Measurements from ENCODE around the gene EIF6. TPM values are rescaled to one million over a fixed set of nuclear protein-coding genes. Genes with fewer than 3 reads are reported as not detected.

Gene EIF6
- total RNA-seq, 1 donor from 2014 or later: 72.6 TPM

- Histone ChIP-seq H3K27ac (peak overlapping the region; percentile 99), H3K4me1 (peaks cover 35% of the 10 kb centered on the region), H3K27me3 (ENCODE audit: low read depth) (no peaks in the 10 kb centered on the region), H3K36me3 (peaks cover 61% of the 10 kb centered on the region), H3K9me3 (no peaks in the 10 kb centered on the region), H3K4me3 (no peak overlapping the region)
- intact Hi-C loops (cut with DNase I): no loop called here
- TF ChIP-seq CTCF (IDR thresholded peaks at IDR 0.05): no peak
- ATAC-seq (no peak), DNase-seq (no peak)
Measured at GRCh38 chr20:35279040-35279439, 5.5 kb downstream of the EIF6 start.

- H3K27ac ChIP-seq: peak within 1 kb of the TSS; percentile 99
- peak; percentile 30 for TF ChIP-seq CTCF (IDR thresholded peaks at IDR 0.05)
- ATAC-seq (peak; percentile 97 to 98), DNase-seq (peak; percentile 95)
- peak within 1 kb of the TSS; percentile 79 for H3K4me3 ChIP-seq
- H3K36me3 ChIP-seq: peaks cover 67% of the 10 kb centered on the region
- no peaks in the 10 kb centered on the region for H3K9me3 ChIP-seq
- H3K4me1 ChIP-seq: peaks cover 22% of the 10 kb centered on the region
- intact Hi-C loops (cut with DNase I): no loop called here
- H3K27me3 ChIP-seq (ENCODE audit: low read depth): no peaks in the 10 kb centered on the region
Measured at GRCh38 chr20:35277531-35278395, 6.8 kb downstream of the EIF6 start, which contains the start of gene MMP24OS. TSS of gene MMP24OS (minus strand) at chr20:35278122. CDS start at chr20:35277929, 193 bp downstream.

- intact Hi-C loops (cut with DNase I): no loop called here
- DNase-seq: no peak
- TF ChIP-seq CTCF (IDR thresholded peaks at IDR 0.05): no peak
- peaks cover 20% of the 10 kb centered on the region for H3K4me1 ChIP-seq
- peak overlapping the region; percentile 99 for H3K27ac ChIP-seq
- H3K36me3 ChIP-seq: peaks cover 65% of the 10 kb centered on the region
- no peak for ATAC-seq
- no peaks in the 10 kb centered on the region for H3K9me3 ChIP-seq
- no peaks in the 10 kb centered on the region for H3K27me3 ChIP-seq (ENCODE audit: low read depth)
- peak overlapping the region; percentile 79 for H3K4me3 ChIP-seq
Measured at GRCh38 chr20:35277127-35277526, 7.4 kb downstream of the EIF6 start.

- Histone ChIP-seq H3K4me1 (peaks cover 20% of the 10 kb centered on the region), H3K27me3 (ENCODE audit: low read depth) (no peaks in the 10 kb centered on the region), H3K27ac (peak overlapping the region; percentile 99), H3K4me3 (peak overlapping the region; percentile 79), H3K9me3 (no peaks in the 10 kb centered on the region), H3K36me3 (peaks cover 69% of the 10 kb centered on the region)
- intact Hi-C loops (cut with DNase I): no loop called here
- ATAC-seq: no peak
- no peak for TF ChIP-seq CTCF (IDR thresholded peaks at IDR 0.05)
- DNase-seq: no peak
Measured at GRCh38 chr20:35276408-35276807, 8.2 kb downstream of the EIF6 start.

- Histone ChIP-seq H3K27ac (no peak overlapping the region), H3K27me3 (ENCODE audit: low read depth) (no peaks in the 10 kb centered on the region), H3K4me3 (no peak overlapping the region), H3K9me3 (no peaks in the 10 kb centered on the region), H3K36me3 (peaks cover 72% of the 10 kb centered on the region), H3K4me1 (peaks cover 20% of the 10 kb centered on the region)
- intact Hi-C loops (cut with DNase I): no loop called here
- no peak for TF ChIP-seq CTCF (IDR thresholded peaks at IDR 0.05)
- DNase-seq (no peak), ATAC-seq (no peak)
Measured at GRCh38 chr20:35275741-35276251, 8.8 kb downstream of the EIF6 start.

All from lower lobe of right lung (tissue), 2 donors.